ENCODE measurements around the gene EEF2K.
A peak's percentile ranks its signal among the peaks of the same experiment; 100 is the strongest.

EEF2K gene

DNA sequence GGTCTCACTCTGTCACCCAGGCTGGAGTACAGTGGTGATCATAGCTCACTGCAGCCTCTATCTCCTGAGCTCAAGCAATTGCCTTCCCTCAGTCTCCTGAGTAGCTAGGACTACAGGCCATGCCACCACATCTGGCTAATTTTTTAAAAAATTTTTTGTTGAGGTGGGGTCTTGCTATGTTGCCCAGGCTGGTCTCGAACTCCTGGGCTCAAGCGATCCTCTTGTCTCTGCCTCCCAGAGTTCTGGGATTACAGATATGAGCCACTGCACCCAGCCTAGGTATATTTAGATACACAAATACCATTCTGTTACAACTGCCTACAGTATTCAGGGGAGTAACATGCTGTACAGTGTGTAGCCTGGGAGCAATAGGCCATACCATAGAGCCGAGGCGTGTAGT, 105.4 kb downstream of the EEF2K start:
- Histone ChIP-seq H3K27ac (ENCODE audit: low read depth, low read length) (no peak overlapping the region), H3K4me1 (ENCODE audit: control insufficient read depth, insufficient read depth, low read length) (no peaks in the 10 kb centered on the region), H3K9me3 (ENCODE audit: control insufficient read depth, insufficient read depth, low read depth, low read length) (no peaks in the 10 kb centered on the region), H3K27me3 (ENCODE audit: control insufficient read depth, insufficient read depth, low read length) (no peaks in the 10 kb centered on the region), H3K4me3 (ENCODE audit: low read depth, low read length) (no peak overlapping the region), H3K36me3 (ENCODE audit: control insufficient read depth, insufficient read depth, low read length) (peaks cover 91% of the 10 kb centered on the region), H3K9ac (ENCODE audit: low read length) (no peak overlapping the region)

DNA sequence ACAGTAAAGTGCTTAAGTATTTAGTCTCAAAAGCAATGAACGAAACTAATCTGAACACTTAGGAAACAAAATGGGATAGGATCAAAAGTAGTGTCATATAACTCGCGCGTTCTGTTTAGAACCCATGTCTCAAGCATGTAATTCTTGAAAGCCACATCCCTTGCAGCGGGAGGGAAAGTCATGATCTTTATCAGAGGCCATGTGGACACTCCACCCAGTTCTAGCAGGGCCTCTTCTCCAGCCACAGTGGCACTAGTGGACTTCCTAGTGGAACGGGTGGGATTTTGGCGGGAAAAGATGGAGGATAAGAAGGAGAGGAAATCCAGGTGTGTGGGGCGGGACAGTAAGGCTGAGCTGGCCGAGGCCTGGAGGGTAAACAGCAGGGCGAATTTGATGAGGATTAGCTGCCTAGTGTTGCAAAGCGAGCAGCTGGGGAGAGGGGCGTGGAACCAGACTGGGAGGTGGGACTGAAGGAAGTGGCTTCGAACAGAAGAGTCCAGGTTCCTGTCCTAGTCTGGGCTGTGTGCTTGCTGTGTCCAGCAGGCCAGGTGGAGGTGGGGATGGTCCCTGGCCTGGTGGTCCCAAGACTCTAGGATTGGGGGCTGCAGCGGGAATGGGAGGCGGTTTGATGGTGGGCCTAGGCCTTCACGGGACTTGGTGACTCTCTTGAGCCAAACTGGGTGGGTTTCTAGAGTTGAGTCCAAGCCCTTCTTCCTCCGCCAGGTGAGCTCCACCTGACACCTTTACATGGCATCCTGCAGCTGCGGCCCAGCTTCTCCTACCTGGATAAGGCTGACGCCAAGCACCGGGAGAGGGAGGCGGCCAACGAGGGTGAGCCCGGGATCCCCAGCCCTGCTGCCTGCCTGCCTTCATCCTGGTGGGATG, 107.1 kb downstream of the EEF2K start:
- H3K9me3 ChIP-seq (ENCODE audit: control insufficient read depth, insufficient read depth, low read depth, low read length) = no peaks in the 10 kb centered on the region
- no peak overlapping the region for H3K27ac ChIP-seq (ENCODE audit: low read depth, low read length)
- peaks cover 89% of the 10 kb centered on the region for H3K36me3 ChIP-seq (ENCODE audit: control insufficient read depth, insufficient read depth, low read length)
- H3K4me1 ChIP-seq (ENCODE audit: control insufficient read depth, insufficient read depth, low read length) = no peaks in the 10 kb centered on the region
- H3K9ac ChIP-seq (ENCODE audit: low read length) = no peak overlapping the region
- H3K4me3 ChIP-seq (ENCODE audit: low read depth, low read length) = no peak overlapping the region
- H3K27me3 ChIP-seq (ENCODE audit: control insufficient read depth, insufficient read depth, low read length) = no peaks in the 10 kb centered on the region

DNA sequence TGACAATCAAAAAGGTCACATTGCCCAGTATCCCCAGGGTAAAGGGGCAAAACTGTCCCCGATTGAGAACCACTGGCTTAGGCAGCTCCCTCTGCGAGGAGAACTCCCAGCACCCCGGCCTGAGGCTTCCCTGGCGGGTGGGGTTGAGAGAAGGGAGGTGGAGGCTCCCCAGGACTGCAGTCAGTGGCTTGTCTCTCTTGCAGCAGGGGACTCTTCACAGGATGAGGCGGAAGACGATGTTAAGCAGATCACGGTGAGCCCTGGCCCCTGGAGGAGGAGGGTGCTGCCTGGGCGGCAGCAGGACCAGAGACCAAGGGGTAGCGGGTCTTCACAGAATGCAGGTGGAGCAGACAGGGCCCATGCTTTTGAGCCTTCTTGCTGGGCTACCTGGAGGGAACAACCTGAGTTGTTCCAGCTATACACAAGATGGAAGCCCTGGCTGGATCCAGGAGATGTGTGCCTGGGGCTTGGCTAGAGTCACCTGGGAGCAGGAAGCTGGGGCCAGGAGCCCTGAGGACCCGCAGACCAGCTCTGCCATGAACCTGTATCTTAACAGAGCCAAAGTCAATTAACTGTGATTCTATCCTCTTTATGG, 107.9 kb downstream of the EEF2K start:
- no peaks in the 10 kb centered on the region for H3K4me1 ChIP-seq (ENCODE audit: control insufficient read depth, insufficient read depth, low read length)
- H3K9ac ChIP-seq (ENCODE audit: low read length) = no peak overlapping the region
- peaks cover 88% of the 10 kb centered on the region for H3K36me3 ChIP-seq (ENCODE audit: control insufficient read depth, insufficient read depth, low read length)
- no peak overlapping the region for H3K4me3 ChIP-seq (ENCODE audit: low read depth, low read length)
- H3K9me3 ChIP-seq (ENCODE audit: control insufficient read depth, insufficient read depth, low read depth, low read length) = no peaks in the 10 kb centered on the region
- 0 out of 2 replicates have a peak overlapping the region, but pooled peaks have one; percentile 14 for H3K27ac ChIP-seq (ENCODE audit: low read depth, low read length)
- no peaks in the 10 kb centered on the region for H3K27me3 ChIP-seq (ENCODE audit: control insufficient read depth, insufficient read depth, low read length)

DNA sequence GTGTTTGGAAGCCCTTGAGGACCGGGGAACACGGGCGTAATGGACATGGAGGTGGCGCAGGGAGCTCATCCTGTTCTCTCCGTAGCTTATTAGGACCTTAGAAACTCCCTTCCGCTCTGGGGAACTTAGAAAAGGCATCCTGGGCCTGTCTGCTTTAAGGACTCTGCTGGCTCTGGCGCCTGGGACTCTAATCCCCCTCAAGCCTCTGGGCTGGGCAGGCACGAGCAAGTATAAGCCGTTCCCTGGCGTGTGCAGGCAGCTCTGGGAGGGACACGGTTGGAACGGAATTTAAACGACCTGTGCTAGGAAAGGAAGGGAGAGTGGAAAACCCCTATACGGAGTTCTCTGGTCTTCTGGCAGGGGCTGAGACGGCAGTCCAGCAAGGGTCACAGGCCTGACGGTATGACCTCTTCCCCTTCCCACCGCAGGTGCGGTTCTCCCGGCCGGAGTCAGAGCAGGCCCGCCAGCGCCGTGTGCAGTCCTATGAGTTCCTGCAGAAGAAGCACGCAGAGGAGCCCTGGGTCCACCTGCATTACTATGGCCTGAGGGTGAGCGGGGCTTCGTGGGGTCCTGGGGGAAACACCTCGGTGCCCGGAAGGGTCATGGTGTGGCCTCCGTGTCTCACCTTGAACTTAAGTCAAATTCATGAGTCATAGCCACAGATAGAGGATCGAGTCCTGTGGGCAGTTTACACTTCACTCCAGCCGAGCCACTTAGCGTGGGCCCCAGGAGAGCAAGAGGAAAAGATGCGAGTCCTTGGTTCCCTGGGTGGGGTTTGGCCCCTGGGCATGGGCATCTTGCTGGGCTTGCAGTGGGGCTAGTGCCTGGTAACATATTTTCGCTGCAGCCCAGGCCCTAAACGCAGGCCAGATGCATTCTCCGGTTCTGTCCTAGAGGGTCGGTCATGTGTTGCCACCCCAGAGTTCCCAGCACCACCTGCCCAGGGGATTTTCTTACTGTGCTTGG, 108.9 kb downstream of the EEF2K start:
- Histone ChIP-seq H3K4me3 (ENCODE audit: low read depth, low read length) (no peak overlapping the region), H3K9ac (ENCODE audit: low read length) (no peak overlapping the region), H3K36me3 (ENCODE audit: control insufficient read depth, insufficient read depth, low read length) (peaks cover 86% of the 10 kb centered on the region), H3K9me3 (ENCODE audit: control insufficient read depth, insufficient read depth, low read depth, low read length) (no peaks in the 10 kb centered on the region), H3K27me3 (ENCODE audit: control insufficient read depth, insufficient read depth, low read length) (no peaks in the 10 kb centered on the region), H3K4me1 (ENCODE audit: control insufficient read depth, insufficient read depth, low read length) (no peaks in the 10 kb centered on the region), H3K27ac (ENCODE audit: low read depth, low read length) (0 out of 2 replicates have a peak overlapping the region, but pooled peaks have one; percentile 14)

DNA sequence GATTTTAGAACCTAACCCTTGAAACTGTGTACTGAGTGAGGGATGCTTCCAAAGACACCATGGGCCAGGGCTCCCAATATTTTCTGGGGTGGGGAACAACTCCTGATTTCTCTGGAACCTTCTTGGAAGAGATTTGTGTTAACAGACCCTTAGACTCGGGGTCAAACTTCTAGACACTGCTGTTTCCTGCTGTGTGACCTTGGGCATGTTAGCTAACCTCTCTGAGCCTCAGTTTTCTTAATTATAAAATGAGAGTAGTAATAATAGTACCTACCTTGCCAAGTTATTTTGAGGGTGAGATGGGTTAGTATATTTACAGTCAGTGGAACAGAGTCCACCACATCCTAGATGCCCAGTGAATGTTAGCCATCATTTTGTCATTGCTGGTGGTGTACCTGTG, 109.9 kb downstream of the EEF2K start:
- H3K27me3 ChIP-seq (ENCODE audit: control insufficient read depth, insufficient read depth, low read length) = no peaks in the 10 kb centered on the region
- H3K4me1 ChIP-seq (ENCODE audit: control insufficient read depth, insufficient read depth, low read length) = no peaks in the 10 kb centered on the region
- no peaks in the 10 kb centered on the region for H3K9me3 ChIP-seq (ENCODE audit: control insufficient read depth, insufficient read depth, low read depth, low read length)
- H3K4me3 ChIP-seq (ENCODE audit: low read depth, low read length) = no peak overlapping the region
- H3K9ac ChIP-seq (ENCODE audit: low read length) = no peak overlapping the region
- H3K27ac ChIP-seq (ENCODE audit: low read depth, low read length) = no peak overlapping the region
- H3K36me3 ChIP-seq (ENCODE audit: control insufficient read depth, insufficient read depth, low read length) = peaks cover 78% of the 10 kb centered on the region

DNA sequence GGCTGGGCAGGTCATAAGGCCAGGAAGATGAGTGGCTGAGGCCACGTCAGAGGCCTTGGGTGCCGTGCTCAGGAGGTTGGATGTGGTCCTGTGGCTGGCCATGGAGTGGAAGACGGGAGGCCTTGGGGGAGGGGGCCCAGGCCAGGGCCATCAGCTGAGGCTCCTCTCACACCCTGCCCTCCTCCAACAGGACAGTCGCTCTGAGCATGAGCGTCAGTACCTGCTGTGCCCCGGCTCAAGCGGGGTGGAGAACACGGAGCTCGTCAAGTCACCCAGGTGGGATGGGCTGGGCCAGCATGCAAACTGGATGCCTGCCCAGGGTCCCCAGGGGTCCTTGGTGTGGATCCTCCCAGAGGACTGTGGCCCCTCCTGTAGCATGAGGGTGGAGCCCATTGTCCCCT, 110.3 kb downstream of the EEF2K start:
- Histone ChIP-seq H3K4me3 (ENCODE audit: low read depth, low read length) (no peak overlapping the region), H3K9me3 (ENCODE audit: control insufficient read depth, insufficient read depth, low read depth, low read length) (no peaks in the 10 kb centered on the region), H3K36me3 (ENCODE audit: control insufficient read depth, insufficient read depth, low read length) (peaks cover 79% of the 10 kb centered on the region), H3K27me3 (ENCODE audit: control insufficient read depth, insufficient read depth, low read length) (no peaks in the 10 kb centered on the region), H3K9ac (ENCODE audit: low read length) (no peak overlapping the region), H3K4me1 (ENCODE audit: control insufficient read depth, insufficient read depth, low read length) (0 out of 2 replicates have a peak, but pooled peaks cover 1% of the 10 kb centered on the region), H3K27ac (ENCODE audit: low read depth, low read length) (no peak overlapping the region)

DNA sequence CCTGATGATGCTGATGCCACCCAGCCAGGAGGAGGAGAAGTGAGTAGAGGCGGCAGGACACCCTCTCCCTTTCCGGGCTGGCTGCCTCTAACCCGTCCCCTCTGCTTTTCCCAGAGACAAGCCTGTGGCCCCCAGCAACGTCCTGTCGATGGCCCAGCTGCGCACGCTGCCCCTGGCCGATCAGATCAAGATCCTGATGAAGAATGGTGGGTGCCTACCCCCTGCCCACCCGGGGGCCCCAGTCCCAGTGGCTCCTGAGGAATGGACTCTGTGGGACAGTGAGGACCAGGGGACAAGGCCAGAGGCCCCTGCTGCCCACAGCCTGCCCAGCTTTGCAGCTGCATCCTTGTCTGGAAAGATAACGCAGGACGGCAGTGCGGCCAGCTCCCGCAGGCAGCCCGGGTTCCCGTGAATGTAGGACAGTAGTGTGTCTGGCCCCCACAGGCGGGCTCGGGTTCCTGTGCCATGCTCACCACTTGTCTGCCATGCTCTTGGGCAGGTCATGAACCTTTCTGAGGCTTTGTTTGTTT, 111.0 kb downstream of the EEF2K start:
- Histone ChIP-seq H3K36me3 (ENCODE audit: control insufficient read depth, insufficient read depth, low read length) (peaks cover 79% of the 10 kb centered on the region), H3K9me3 (ENCODE audit: control insufficient read depth, insufficient read depth, low read depth, low read length) (no peaks in the 10 kb centered on the region), H3K4me1 (ENCODE audit: control insufficient read depth, insufficient read depth, low read length) (0 out of 2 replicates have a peak, but pooled peaks cover 2% of the 10 kb centered on the region), H3K4me3 (ENCODE audit: low read depth, low read length) (no peak overlapping the region), H3K9ac (ENCODE audit: low read length) (no peak overlapping the region), H3K27ac (ENCODE audit: low read depth, low read length) (no peak overlapping the region), H3K27me3 (ENCODE audit: control insufficient read depth, insufficient read depth, low read length) (no peaks in the 10 kb centered on the region)

DNA sequence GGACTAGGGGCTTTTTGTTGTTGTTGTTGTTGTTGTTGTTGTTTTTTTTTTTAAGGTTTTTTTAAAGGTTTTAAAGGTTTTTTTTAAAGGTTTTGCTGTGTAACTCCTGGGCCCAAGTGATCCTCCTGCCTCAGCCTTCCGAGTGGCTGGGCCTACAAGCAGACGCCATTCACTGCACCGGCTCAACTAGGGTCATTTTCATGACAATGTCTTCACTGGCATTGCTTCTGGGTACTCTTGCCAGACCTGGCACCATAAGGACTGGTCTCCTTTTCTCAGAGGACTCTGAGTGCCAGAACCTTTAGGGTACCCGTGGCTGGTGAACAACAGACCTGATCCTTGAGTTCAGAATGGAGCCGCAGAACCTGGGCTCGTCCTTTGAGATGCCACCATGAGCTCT, 111.5 kb downstream of the EEF2K start:
- no peak overlapping the region for H3K9ac ChIP-seq (ENCODE audit: low read length)
- 0 out of 2 replicates have a peak, but pooled peaks cover 2% of the 10 kb centered on the region for H3K4me1 ChIP-seq (ENCODE audit: control insufficient read depth, insufficient read depth, low read length)
- H3K36me3 ChIP-seq (ENCODE audit: control insufficient read depth, insufficient read depth, low read length) = peaks cover 80% of the 10 kb centered on the region
- H3K27me3 ChIP-seq (ENCODE audit: control insufficient read depth, insufficient read depth, low read length) = no peaks in the 10 kb centered on the region
- no peaks in the 10 kb centered on the region for H3K9me3 ChIP-seq (ENCODE audit: control insufficient read depth, insufficient read depth, low read depth, low read length)
- H3K4me3 ChIP-seq (ENCODE audit: low read depth, low read length) = no peak overlapping the region
- no peak overlapping the region for H3K27ac ChIP-seq (ENCODE audit: low read depth, low read length)

DNA sequence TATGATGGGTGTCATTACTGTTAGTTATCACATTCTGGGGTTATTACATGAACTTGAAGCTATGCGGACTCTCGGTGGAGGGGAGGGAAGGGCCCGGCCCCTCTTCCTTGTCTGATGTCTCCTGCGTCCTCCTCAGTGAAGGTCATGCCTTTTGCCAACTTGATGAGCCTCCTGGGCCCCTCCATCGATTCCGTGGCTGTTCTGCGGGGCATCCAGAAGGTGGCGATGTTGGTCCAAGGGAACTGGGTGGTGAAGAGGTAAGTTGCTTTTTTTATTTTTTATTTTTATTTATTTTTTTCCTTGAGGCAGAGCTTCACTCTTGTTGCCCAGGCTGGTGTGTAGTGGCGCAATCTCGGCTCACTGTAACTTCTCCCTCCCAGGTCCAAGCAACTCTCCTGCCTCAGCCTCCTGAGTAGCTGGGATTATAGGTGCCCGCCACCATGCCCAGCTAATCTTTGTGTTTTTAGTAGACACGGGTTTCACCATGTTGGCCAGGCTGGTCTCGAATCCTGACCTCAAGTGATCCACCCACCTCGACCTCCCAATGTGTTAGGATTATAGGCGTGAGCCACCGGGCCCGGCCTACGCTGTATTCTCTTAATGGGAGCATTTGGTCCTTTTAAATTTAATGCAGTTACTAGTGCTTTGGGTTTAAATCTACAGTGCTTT, 112.7 kb downstream of the EEF2K start:
- Histone ChIP-seq H3K4me3 (ENCODE audit: low read depth, low read length) (no peak overlapping the region), H3K27ac (ENCODE audit: low read depth, low read length) (no peak overlapping the region), H3K36me3 (ENCODE audit: control insufficient read depth, insufficient read depth, low read length) (peaks cover 80% of the 10 kb centered on the region), H3K9ac (ENCODE audit: low read length) (no peak overlapping the region), H3K9me3 (ENCODE audit: control insufficient read depth, insufficient read depth, low read depth, low read length) (no peaks in the 10 kb centered on the region), H3K27me3 (ENCODE audit: control insufficient read depth, insufficient read depth, low read length) (no peaks in the 10 kb centered on the region), H3K4me1 (ENCODE audit: control insufficient read depth, insufficient read depth, low read length) (0 out of 2 replicates have a peak, but pooled peaks cover 2% of the 10 kb centered on the region)
